Measurements from ENCODE around the gene CDK1. TPM values are rescaled to one million over a fixed set of nuclear protein-coding genes. Genes with fewer than 3 reads are reported as not detected.
A peak's percentile ranks its signal among the peaks of the same experiment; 100 is the strongest.

Gene CDK1
- total RNA-seq, 2 experiments from 2014 or later = 173 to 180 TPM

DNA sequence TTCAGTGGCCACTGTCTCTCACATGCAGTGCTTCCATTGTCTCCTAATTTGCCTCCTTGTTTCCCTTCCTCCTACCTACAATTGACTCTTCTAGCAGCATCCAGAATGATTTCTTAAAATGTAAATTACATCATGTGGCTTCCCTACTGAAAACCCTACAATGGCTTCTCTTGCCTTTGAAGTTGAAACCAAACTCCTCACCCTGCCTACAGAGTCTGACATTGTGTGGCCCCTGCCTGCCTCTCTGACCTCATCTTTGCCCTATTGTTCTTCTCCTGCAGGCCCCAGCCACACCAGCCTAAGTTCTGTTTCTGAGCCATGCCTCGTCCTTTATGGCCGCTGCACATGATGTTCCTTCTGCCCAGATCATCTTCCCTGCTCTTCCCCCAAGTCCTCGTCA lies 35.8 kb upstream of the CDK1 start:
- Mint-ChIP-seq H3K9me3 (no peaks in the 10 kb centered on the region), H3K4me3 (no peak overlapping the region), H3K4me1 (ENCODE audit: low read depth) (no peaks in the 10 kb centered on the region), H3K27ac (no peak overlapping the region), H3K27me3 (ENCODE audit: low read depth) (no peaks in the 10 kb centered on the region), H3K36me3 (ENCODE audit: low read depth) (no peaks in the 10 kb centered on the region)
- DNase-seq = no peak
- intact Hi-C loops (cut with micrococcal nuclease) = no loop called here
- CTCF ChIA-PET = no interaction called here

DNA sequence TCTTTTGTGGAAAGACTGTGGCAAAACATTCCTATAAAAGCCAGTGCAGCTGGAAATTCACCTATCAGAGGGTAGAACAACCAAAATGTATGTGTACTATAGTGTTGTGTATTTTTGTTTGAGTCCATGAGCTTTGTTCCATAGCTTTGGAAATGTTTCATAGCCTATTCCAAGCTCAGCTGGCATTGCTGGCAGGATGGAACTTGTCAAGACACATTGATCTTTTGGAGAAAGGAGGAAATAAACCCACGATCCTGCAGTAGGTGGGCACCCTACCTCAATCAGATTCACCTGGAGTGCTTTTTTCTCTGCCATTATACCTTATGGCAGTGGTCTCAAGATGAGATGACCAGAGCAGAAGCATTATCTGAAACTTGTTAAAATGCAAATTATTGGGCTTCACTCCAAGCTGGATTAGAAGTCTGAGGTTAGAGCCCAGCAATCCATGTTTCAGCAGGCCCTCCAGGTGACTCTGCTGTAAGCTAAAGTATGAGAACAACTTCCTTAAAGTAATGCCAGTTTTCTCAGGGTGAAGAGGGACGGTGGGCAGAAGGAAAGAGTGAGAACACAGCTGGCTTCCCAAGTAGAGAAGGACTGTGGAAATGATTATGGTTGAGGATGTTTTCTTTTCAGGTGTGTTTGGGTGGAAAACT lies 30.3 kb upstream of the CDK1 start:
- DNase-seq = no peak
- CTCF ChIA-PET = no interaction called here
- Mint-ChIP-seq H3K9me3 (no peaks in the 10 kb centered on the region), H3K27ac (no peak overlapping the region), H3K27me3 (ENCODE audit: low read depth) (peaks cover 5% of the 10 kb centered on the region), H3K36me3 (ENCODE audit: low read depth) (no peaks in the 10 kb centered on the region), H3K4me1 (ENCODE audit: low read depth) (no peaks in the 10 kb centered on the region), H3K4me3 (no peak overlapping the region)
- intact Hi-C loops (cut with micrococcal nuclease) = no loop called here

DNA sequence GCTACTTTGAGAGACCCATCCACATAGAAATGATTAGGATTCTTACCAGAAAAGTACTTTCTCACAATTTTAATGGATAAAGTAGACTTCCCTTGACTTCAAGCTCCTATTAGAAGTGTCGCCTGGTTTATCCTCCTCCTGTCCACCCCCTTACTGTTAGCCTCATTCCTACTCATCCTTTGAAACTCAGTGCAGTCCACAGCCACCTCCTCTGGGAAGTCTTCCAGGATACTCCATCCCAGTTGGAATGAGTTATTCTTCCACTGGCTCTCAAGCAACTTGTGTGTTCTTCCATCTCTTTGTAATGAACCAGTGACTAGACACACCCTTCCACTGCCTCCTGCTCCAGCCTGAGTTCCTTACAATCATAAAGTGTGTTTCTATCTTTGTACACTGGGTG lies 25.1 kb upstream of the CDK1 start:
- Mint-ChIP-seq H3K9me3 (no peaks in the 10 kb centered on the region), H3K36me3 (ENCODE audit: low read depth) (no peaks in the 10 kb centered on the region), H3K27ac (no peak overlapping the region), H3K4me3 (no peak overlapping the region), H3K27me3 (ENCODE audit: low read depth) (peaks cover 8% of the 10 kb centered on the region), H3K4me1 (ENCODE audit: low read depth) (no peaks in the 10 kb centered on the region)
- no peak for DNase-seq
- intact Hi-C loops (cut with micrococcal nuclease) = no loop called here
- CTCF ChIA-PET = no interaction called here

DNA sequence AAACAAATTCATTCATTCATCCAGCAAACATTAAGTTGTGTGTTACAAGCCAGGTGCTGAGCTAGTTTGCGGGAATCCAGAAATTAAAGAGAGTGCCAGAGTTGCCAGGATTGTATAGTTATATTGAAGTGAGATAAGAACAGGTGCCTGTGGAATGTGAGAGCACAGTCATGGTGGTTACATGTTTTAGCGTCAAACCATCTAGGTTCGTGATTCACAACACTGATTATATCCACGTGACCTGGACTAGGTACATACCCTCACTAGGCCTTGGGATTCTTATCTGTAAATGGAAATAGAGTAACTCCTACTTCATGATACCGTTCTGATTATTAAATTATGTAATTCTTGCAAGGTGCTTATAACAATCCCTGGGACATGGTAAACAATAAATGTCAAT lies 24.5 kb upstream of the CDK1 start:
- H3K27ac Mint-ChIP-seq = no peak overlapping the region
- no peaks in the 10 kb centered on the region for H3K9me3 Mint-ChIP-seq
- DNase-seq = no peak
- H3K27me3 Mint-ChIP-seq (ENCODE audit: low read depth) = peaks cover 5% of the 10 kb centered on the region
- intact Hi-C loops (cut with micrococcal nuclease) = no loop called here
- H3K4me1 Mint-ChIP-seq (ENCODE audit: low read depth) = no peaks in the 10 kb centered on the region
- CTCF ChIA-PET = no interaction called here
- H3K36me3 Mint-ChIP-seq (ENCODE audit: low read depth) = no peaks in the 10 kb centered on the region
- H3K4me3 Mint-ChIP-seq = no peak overlapping the region

DNA sequence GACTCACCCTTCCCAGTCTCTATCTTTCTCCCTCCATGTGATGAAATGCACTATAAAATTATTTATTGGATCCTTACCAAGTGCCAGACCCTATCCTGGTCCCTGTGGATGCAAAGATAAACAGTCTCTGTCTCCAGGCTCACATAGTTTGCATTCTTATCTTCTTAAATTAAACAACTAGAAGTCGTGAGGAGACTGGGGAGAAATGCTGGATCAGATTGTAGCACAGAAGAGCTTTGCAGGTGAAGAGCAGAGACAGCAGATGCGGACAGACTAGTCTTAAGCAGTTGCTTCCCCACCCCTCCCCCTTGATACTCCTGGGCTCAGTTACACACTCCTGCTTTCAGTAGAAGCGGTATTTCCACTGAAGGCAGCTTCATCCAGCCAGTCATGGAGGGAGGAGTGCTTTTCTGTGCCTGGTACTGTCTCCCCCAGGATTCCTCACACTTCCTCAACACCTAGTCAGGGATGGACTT lies 20.8 kb upstream of the CDK1 start:
- H3K27me3 Mint-ChIP-seq (ENCODE audit: low read depth) = peaks cover 4% of the 10 kb centered on the region
- DNase-seq = no peak
- H3K4me1 Mint-ChIP-seq (ENCODE audit: low read depth) = no peaks in the 10 kb centered on the region
- H3K9me3 Mint-ChIP-seq = no peaks in the 10 kb centered on the region
- no peaks in the 10 kb centered on the region for H3K36me3 Mint-ChIP-seq (ENCODE audit: low read depth)
- H3K27ac Mint-ChIP-seq = no peak overlapping the region
- intact Hi-C loops (cut with micrococcal nuclease) = no loop called here
- CTCF ChIA-PET = interaction anchor here (0.6 to 1.1 kb wide), 2 partner anchors 9 to 384 kb away, joined by 3 read pairs; no protein-coding TSS in a partner anchor
- no peak overlapping the region for H3K4me3 Mint-ChIP-seq

DNA sequence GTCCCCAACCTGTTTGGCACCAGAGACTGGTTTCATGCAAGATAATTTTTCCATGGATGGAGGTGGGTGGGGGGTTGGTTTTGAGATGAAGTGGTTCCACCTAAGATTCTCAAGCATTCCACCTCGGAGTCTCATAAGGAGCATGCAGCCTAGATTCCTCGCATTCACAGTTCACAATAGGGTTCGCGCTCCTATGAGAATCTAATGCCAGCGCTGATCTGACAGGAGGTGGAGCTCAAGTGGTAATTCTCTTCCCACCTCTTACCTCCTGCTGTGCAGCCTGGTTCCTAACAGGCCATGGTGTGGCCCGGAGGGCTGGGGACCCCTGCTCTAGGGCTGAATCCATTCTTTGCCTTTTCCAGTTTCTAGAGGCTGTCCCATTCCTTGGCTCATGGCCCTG lies 19.1 kb upstream of the CDK1 start:
- Mint-ChIP-seq H3K27me3 (ENCODE audit: low read depth) (peaks cover 2% of the 10 kb centered on the region), H3K9me3 (no peaks in the 10 kb centered on the region), H3K36me3 (ENCODE audit: low read depth) (no peaks in the 10 kb centered on the region), H3K27ac (no peak overlapping the region), H3K4me3 (no peak overlapping the region), H3K4me1 (ENCODE audit: low read depth) (no peaks in the 10 kb centered on the region)
- CTCF ChIA-PET = no interaction called here
- no peak for DNase-seq
- intact Hi-C loops (cut with micrococcal nuclease) = no loop called here

DNA sequence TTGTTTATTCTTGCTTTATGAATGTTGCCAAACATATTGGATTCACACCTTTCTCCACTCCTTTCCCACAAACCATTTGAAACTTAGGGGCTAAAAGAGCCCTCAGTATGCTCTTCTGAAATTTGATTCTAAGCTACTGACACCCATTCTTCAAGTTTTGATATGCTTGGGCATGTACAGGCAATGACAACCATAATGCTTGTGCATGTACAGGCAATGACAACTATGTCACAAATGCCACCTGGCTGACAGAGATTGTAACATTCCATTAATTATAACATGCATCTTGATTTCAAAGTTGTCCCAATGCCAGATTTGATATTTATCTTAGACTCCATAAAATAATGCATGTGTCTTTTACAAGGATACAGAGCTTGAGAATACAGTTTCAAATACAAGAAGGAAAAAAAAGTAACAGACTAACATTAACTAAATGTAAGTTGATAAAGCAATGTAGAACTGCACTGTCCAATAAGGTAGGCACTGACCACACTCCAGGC lies 17.5 kb upstream of the CDK1 start:
- Mint-ChIP-seq H3K9me3 (no peaks in the 10 kb centered on the region), H3K4me3 (no peak overlapping the region), H3K27me3 (ENCODE audit: low read depth) (no peaks in the 10 kb centered on the region), H3K4me1 (ENCODE audit: low read depth) (no peaks in the 10 kb centered on the region), H3K36me3 (ENCODE audit: low read depth) (no peaks in the 10 kb centered on the region), H3K27ac (no peak overlapping the region)
- intact Hi-C loops (cut with micrococcal nuclease) = loop anchor here (2.0 kb wide), 2 partner anchors 28 to 212 kb away; no protein-coding TSS in a partner anchor
- no peak for DNase-seq
- CTCF ChIA-PET = interaction anchor here (1.5 kb wide), 1 partner anchor 110 kb away, joined by 5 read pairs; no protein-coding TSS in a partner anchor

DNA sequence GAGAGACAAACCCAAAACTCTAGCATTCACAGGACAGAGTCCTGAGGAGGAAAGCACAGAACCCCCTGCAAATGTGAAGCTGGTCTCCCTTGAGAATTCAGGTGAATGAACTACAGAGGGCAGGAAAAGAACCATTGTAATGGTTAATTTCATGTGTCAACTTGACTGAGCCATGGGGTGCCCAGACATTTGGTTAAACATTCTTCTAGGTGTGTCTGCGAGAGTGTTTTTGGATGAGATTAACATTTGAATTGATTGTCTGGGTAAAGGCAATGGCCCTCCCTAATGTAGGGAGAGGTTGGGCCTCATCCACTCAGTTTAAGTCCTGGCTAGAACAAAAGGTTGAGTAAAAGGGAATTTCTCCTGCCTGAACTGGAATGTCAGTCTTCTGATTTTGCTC lies 15.7 kb upstream of the CDK1 start:
- intact Hi-C loops (cut with micrococcal nuclease) = no loop called here
- no peak overlapping the region for H3K4me3 Mint-ChIP-seq
- no peaks in the 10 kb centered on the region for H3K36me3 Mint-ChIP-seq (ENCODE audit: low read depth)
- DNase-seq = no peak
- CTCF ChIA-PET = no interaction called here
- H3K27ac Mint-ChIP-seq = no peak overlapping the region
- no peaks in the 10 kb centered on the region for H3K4me1 Mint-ChIP-seq (ENCODE audit: low read depth)
- H3K27me3 Mint-ChIP-seq (ENCODE audit: low read depth) = no peaks in the 10 kb centered on the region
- H3K9me3 Mint-ChIP-seq = no peaks in the 10 kb centered on the region

DNA sequence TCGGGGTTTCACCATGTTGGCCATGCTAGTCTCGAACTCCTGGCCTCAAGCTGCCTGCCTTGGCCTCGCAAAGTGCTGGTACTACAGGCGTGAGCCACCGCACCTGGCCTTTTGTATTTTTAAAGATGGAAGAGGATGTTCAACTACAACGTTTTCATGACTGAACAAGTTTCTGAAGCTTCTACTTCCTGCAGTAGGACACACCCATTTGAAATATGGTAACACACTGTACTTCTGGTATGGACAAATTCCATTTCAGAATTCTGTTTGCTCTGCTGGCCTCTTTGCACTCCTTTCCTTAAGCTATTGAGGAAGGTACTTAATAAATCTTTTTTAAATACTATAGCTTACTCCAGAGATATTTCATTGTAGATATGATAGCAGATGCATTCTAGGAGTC lies 10.9 kb upstream of the CDK1 start:
- H3K4me3 Mint-ChIP-seq = no peak overlapping the region
- H3K9me3 Mint-ChIP-seq = no peaks in the 10 kb centered on the region
- no peak overlapping the region for H3K27ac Mint-ChIP-seq
- no peak for DNase-seq
- H3K4me1 Mint-ChIP-seq (ENCODE audit: low read depth) = no peaks in the 10 kb centered on the region
- no peaks in the 10 kb centered on the region for H3K27me3 Mint-ChIP-seq (ENCODE audit: low read depth)
- intact Hi-C loops (cut with micrococcal nuclease) = loop anchor here (5.0 kb wide), 1 partner anchor 1140 kb away; no protein-coding TSS in a partner anchor
- no peaks in the 10 kb centered on the region for H3K36me3 Mint-ChIP-seq (ENCODE audit: low read depth)
- CTCF ChIA-PET = interaction anchor here (1.1 to 1.5 kb wide), 3 partner anchors 9 to 326 kb away, joined by 3 to 4 read pairs (median 3); no protein-coding TSS in a partner anchor

DNA sequence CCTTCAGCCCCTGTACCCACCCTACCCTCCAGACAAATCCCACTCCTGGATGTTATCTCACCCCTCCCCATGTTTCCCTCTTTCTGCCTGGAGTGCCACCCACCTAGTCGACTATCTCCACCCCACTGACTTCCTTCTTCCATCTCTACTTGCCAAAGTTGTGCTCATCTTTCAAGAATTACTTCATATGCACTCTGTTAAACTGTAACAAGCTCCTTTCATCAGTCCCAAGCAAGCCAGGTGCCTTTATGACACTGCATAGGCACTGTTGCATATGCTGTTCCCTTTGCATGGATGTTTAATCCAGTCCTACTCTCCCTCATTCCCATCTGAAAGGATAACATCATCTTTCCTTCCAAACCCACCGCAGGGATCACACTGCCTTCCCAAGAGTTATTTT lies 8.9 kb upstream of the CDK1 start:
- CTCF ChIA-PET = interaction anchor here (0.8 to 2.3 kb wide), 8 partner anchors 8 to 219 kb away, joined by 3 to 7 read pairs (median 4); partner anchors contain the start of gene CDK1
- H3K27ac Mint-ChIP-seq = no peak overlapping the region
- intact Hi-C loops (cut with micrococcal nuclease) = loop anchor here (1.0 to 5.0 kb wide), 4 partner anchors 37 to 1142 kb away; no protein-coding TSS in a partner anchor
- H3K4me1 Mint-ChIP-seq (ENCODE audit: low read depth) = no peaks in the 10 kb centered on the region
- no peak for DNase-seq
- no peaks in the 10 kb centered on the region for H3K27me3 Mint-ChIP-seq (ENCODE audit: low read depth)
- H3K36me3 Mint-ChIP-seq (ENCODE audit: low read depth) = no peaks in the 10 kb centered on the region
- no peak overlapping the region for H3K4me3 Mint-ChIP-seq
- no peaks in the 10 kb centered on the region for H3K9me3 Mint-ChIP-seq

DNA sequence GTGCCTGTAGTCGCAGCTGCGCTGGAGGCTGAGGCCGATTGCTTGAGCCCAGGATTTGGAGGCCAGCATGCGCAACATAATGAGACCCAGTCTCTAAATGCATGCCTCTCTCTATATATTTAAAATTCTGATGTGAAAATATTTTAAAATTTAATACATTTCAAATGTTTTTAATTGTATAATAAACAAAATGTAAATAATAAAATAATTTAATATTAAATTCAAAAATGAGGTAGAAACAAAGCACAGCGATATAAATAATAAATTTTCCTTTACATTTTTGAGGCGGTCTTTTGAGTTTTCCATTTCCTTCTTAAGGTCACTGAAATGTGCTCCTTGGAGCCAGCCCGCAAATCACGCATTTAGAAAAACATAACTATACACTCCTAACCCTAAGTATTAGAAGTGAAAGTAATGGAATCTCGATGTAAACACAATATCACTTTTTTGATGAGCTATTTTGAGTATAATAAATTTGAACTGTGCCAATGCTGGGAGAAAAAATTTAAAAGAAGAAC lies 523 bp upstream of the CDK1 start:
- H3K4me3 Mint-ChIP-seq = peak overlapping the region; percentile 99
- no peak for DNase-seq
- intact Hi-C loops (cut with micrococcal nuclease) = loop anchor here (1.0 to 5.0 kb wide), 5 partner anchors 46 to 1068 kb away; partner anchors contain the start of genes CCDC6 and SLC16A9
- CTCF ChIA-PET = interaction anchor here (1.1 to 1.8 kb wide), 2 partner anchors 8 to 44 kb away, joined by 3 to 7 read pairs; no protein-coding TSS in a partner anchor
- H3K36me3 Mint-ChIP-seq (ENCODE audit: low read depth) = peaks cover 26% of the 10 kb centered on the region
- no peaks in the 10 kb centered on the region for H3K9me3 Mint-ChIP-seq
- H3K27ac Mint-ChIP-seq = peak overlapping the region; percentile 97
- H3K4me1 Mint-ChIP-seq (ENCODE audit: low read depth) = peaks cover 21% of the 10 kb centered on the region
- H3K27me3 Mint-ChIP-seq (ENCODE audit: low read depth) = no peaks in the 10 kb centered on the region

DNA sequence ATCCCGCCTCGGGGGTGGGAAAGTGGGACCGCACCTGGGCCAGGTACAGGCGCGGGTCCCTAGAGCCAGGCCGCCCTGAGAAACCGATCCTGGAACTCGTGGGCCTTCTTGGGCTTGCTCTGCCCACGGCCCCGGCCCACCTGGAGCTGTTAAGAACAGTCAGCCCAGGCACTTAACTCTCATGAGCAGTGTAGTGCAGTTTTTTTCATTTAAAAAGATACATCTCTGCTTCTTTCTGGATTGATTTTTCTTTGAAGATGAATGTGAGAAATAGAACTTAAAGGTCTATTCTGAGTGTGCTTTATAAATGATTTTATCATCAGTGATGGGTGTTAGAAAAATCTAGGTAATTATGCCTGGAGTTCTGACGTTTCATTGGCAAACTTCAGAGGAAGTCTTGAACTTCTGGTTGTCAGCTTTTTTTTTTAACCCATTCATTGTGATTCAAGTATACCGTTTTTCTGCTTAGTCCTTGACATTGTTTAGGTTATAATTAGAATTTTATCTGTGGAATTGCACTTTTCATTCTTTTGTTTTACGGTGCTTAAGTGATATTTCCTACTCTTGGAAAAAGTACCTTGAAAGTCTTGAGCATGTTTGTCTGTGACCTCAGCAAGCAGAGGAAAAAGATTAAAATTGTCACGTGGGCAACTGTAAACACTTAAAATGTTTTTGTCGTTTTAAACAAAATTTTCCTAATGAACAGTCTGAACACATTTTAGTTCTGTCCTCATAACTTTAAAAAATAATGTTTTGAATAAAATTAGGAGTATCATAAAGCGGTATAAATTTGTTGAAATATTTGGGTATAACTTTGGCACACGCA lies 906 bp downstream of the CDK1 start:
- peaks cover 34% of the 10 kb centered on the region for H3K36me3 Mint-ChIP-seq (ENCODE audit: low read depth)
- H3K27ac Mint-ChIP-seq = peak overlapping the region; percentile 79
- H3K27me3 Mint-ChIP-seq (ENCODE audit: low read depth) = no peaks in the 10 kb centered on the region
- CTCF ChIA-PET = interaction anchor here (1.1 kb wide), 1 partner anchor 46 kb away, joined by 3 read pairs; no protein-coding TSS in a partner anchor
- H3K4me1 Mint-ChIP-seq (ENCODE audit: low read depth) = peaks cover 21% of the 10 kb centered on the region
- intact Hi-C loops (cut with micrococcal nuclease) = loop anchor here (1.0 to 5.0 kb wide), 5 partner anchors 48 to 1070 kb away; partner anchors contain the start of genes CCDC6 and SLC16A9
- DNase-seq = no peak
- H3K9me3 Mint-ChIP-seq = no peaks in the 10 kb centered on the region
- H3K4me3 Mint-ChIP-seq = peak overlapping the region; percentile 99

Measured in activated naive CD4-positive, alpha-beta T cell treated with anti-CD3 and anti-CD28 coated beads for 36 hours (primary cell).